ENCODE measurements around the gene LCE1C. TPM values are rescaled to one million over a fixed set of nuclear protein-coding genes. Genes with fewer than 3 reads are reported as not detected.

Gene LCE1C
- total RNA-seq, 1 donor from 2014 or later = not detected

GRCh38 chr1:152823294-152823693 is 16.8 kb upstream of the LCE1C start:
- Histone ChIP-seq H3K4me1 (no peaks in the 10 kb centered on the region), H3K27ac (no peak overlapping the region), H3K27me3 (no peaks in the 10 kb centered on the region), H3K4me3 (no peak overlapping the region), H3K9me3 (no peaks in the 10 kb centered on the region), H3K36me3 (no peaks in the 10 kb centered on the region)
- DNase-seq (ENCODE audit: low spot score in 2 of 2) = no peak
- TF ChIP-seq CTCF (IDR thresholded peaks at IDR 0.05) = no peak
- intact Hi-C loops (cut with DNase I) = no loop called here

GRCh38 chr1:152817309-152817708 is 10.9 kb upstream of the LCE1C start:
- H3K27ac ChIP-seq = no peak overlapping the region
- intact Hi-C loops (cut with DNase I) = no loop called here
- no peaks in the 10 kb centered on the region for H3K9me3 ChIP-seq
- no peak overlapping the region for H3K4me3 ChIP-seq
- H3K27me3 ChIP-seq = no peaks in the 10 kb centered on the region
- no peaks in the 10 kb centered on the region for H3K4me1 ChIP-seq
- no peak for TF ChIP-seq CTCF (IDR thresholded peaks at IDR 0.05)
- DNase-seq (ENCODE audit: low spot score in 2 of 2) = no peak
- no peaks in the 10 kb centered on the region for H3K36me3 ChIP-seq

GRCh38 chr1:152811671-152812070 is 5.2 kb upstream of the LCE1C start, which contains the start of gene LCE1B:
Gene LCE1B (plus strand): TSS chr1:152811971. CDS start chr1:152812447, 476 bp downstream.
- H3K4me1 ChIP-seq = no peaks in the 10 kb centered on the region
- no peaks in the 10 kb centered on the region for H3K27me3 ChIP-seq
- no peak for TF ChIP-seq CTCF (IDR thresholded peaks at IDR 0.05)
- intact Hi-C loops (cut with DNase I) = no loop called here
- no peaks in the 10 kb centered on the region for H3K36me3 ChIP-seq
- no peaks in the 10 kb centered on the region for H3K9me3 ChIP-seq
- DNase-seq (ENCODE audit: low spot score in 2 of 2) = no peak
- no peak within 1 kb of the TSS for H3K27ac ChIP-seq
- no peak within 1 kb of the TSS for H3K4me3 ChIP-seq

GRCh38 chr1:152811050-152811449 is 4.6 kb upstream of the LCE1C start:
- Histone ChIP-seq H3K4me1 (no peaks in the 10 kb centered on the region), H3K27me3 (no peaks in the 10 kb centered on the region), H3K9me3 (no peaks in the 10 kb centered on the region), H3K27ac (no peak overlapping the region), H3K36me3 (no peaks in the 10 kb centered on the region), H3K4me3 (no peak overlapping the region)
- no peak for DNase-seq (ENCODE audit: low spot score in 2 of 2)
- TF ChIP-seq CTCF (IDR thresholded peaks at IDR 0.05) = no peak
- intact Hi-C loops (cut with DNase I) = no loop called here

GRCh38 chr1:152801333-152801732 is 5.1 kb downstream of the LCE1C start:
- no peak for DNase-seq (ENCODE audit: low spot score in 2 of 2)
- Histone ChIP-seq H3K36me3 (no peaks in the 10 kb centered on the region), H3K4me1 (no peaks in the 10 kb centered on the region), H3K4me3 (no peak overlapping the region), H3K27ac (no peak overlapping the region), H3K27me3 (no peaks in the 10 kb centered on the region), H3K9me3 (no peaks in the 10 kb centered on the region)
- intact Hi-C loops (cut with DNase I) = no loop called here
- TF ChIP-seq CTCF (IDR thresholded peaks at IDR 0.05) = no peak

- H3K9me3 ChIP-seq = no peaks in the 10 kb centered on the region
- H3K4me1 ChIP-seq = no peaks in the 10 kb centered on the region
- H3K27ac ChIP-seq = no peak within 1 kb of the TSS
- H3K36me3 ChIP-seq = no peaks in the 10 kb centered on the region
- no peak for DNase-seq (ENCODE audit: low spot score in 2 of 2)
- no peak for TF ChIP-seq CTCF (IDR thresholded peaks at IDR 0.05)
- intact Hi-C loops (cut with DNase I) = no loop called here
- H3K4me3 ChIP-seq = no peak within 1 kb of the TSS
- no peaks in the 10 kb centered on the region for H3K27me3 ChIP-seq
These were observed 10.0 kb downstream of the LCE1C start, which contains the start of gene LCE1D for GRCh38 chr1:152796421-152796820. Gene LCE1D (plus strand): TSS chr1:152796721. CDS start chr1:152797795, 1,074 bp downstream.
